ENCODE data around the gene KLF11. TPM values are rescaled to one million over a fixed set of nuclear protein-coding genes. Genes with fewer than 3 reads are reported as not detected.

Gene KLF11
- total RNA-seq, result 3.9 and 7.3 TPM in 2 replicates

DNA sequence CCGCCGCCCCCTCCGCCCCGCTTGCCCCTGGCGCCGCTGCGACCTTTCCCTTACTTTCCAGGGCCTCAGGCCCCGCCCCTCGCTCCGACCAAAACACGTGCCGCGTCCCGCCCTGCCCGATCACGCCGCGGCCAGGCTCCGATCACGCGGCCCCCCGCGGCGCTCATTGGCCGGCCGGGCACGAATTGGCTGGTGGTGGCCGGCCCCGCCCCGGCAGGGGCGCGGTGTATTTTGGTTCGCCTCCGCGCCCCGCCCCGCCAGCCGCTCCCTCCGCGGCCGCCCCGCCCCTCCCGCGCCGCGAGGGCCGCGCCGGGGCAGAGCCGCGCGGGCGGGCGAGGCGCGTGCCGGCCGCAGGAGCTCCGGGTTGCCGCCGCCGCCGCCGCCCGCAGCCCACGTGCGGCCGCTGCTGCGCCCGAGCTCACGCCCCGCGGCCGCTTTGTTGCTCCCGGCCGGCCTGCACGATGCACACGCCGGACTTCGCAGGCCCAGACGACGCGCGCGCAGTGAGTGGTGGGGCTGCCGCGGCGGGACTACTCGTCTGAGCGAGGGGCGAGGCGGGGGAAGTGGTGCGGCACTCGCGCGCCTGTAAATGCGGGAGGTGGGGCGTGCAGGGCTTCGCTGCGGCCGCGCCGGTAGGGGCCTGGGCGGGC lies at the start of gene KLF11:
Gene KLF11 (plus strand): TSS at position 295 of the 650 bp plus-strand sequence. CDS start 167 bp downstream, at position 462.
- peak; percentile 91 to 96 for DNase-seq (ENCODE audit: low read depth in 2 of 2)

DNA sequence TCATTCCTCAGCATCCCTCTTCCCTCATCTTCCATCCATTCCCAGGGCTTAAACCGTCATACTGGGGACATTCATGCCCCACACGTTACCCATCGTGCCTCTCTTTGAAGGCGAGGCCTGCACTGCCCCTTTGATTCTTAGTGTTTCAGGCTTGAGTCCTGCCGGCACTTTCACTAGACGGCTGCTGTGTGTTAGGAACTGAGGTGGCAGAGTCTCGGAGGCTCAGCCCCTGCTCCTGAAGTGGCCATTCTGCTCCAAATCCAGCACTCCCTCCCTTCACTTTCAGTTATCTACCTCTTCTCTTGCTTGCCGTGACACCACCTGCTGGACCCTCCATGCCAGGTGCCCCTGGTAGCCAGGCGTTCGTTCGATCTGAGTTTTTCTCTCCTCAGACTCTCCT lies 48.9 kb upstream of the KLF11 start:
- DNase-seq (ENCODE audit: low read depth in 2 of 2), result no peak

DNA sequence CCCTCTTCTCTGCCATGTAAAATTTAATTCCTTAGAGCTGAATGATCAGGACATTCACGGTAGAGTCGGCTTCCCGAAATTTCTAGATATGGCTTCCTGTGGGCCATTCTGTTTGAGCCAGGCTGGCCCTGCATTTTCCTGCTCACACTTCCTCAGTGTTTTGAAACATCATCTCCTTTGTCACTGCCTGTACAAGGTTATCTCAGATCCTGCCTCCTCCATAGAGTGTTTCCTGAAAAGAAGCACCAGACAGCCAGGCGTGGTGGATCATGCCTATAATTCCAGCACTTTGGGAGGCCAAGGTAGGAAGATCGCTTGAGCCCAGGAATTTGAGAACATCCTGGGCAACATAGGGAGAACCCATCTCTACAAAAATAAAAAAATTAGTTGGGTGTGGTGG lies 48.3 kb upstream of the KLF11 start:
- DNase-seq (ENCODE audit: low read depth in 2 of 2), result peak in 1 of 2 donors; percentile 48

DNA sequence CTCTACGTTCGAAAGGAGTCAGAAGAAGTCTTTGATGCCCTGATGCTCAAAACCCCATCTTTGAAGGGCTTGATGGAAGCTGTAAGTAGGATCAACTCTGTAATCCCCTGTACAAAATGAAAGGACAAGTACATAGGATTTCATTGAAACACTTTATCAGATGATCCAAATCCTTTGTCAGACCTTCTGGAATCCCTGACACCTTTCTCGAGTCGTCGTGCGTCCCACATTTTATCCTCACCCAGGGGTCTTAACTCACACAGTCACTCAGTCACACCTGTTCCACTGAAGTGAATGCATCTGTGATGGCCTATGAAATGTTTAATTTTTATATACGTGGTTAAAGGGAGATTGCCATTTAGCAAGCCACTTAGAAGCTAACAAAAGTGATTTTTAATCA lies 47.0 kb upstream of the KLF11 start:
- DNase-seq (ENCODE audit: low read depth in 2 of 2), result no peak

DNA sequence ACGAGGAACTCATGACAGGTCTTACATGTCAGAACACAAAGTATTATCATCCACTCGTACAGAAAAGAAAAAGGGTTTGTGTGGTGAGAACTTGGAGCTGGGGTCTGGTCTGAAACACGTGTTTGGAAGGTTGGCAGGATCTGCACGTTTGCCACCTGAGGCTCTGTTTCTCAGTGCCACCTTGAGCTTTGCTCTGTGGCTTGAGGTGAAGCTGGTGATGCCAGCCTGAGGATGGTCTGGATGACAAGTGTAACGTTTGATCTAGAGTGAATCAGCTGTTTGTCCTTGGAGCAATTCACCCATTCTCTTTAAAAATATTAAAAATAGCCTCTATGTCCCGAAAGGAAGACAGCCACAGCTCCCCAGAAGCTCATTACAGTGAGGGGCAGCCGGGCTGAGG lies 45.4 kb upstream of the KLF11 start:
- DNase-seq (ENCODE audit: low read depth in 2 of 2), result no peak

DNA sequence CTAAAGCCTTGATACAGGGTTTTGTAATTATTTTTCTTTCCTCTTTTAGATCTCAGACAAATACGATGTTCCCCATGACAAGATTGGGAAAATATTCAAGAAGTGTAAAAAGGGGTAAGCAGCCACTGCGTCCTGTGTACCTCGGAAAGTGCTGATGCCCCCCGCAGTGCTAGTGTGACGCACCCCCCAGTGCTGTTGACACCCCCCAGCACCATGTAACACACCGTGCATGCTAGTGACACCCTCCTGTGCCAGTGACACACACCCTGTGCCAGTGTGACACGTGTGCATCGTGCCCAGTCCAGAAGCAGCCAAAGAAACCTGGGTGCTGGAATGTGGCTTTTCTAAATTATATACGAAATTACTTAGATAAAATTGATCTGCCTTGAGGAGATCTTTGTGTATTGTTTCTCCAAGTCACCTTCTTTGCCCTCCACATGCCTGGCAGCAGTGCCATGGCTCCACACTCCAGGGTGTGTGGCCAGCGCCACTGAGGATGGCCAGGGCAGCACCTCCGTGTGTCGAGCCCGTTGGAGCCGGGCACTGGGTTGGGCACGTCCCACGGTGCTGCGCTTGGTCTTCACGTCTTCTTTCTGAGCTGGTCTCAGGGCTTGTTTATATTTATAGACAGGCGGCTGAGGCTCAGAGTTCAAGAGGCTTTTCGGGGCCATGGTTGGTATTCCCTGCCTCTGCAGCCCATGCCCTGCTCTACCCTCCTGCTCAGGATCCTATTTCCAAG lies 44.3 kb upstream of the KLF11 start:
- DNase-seq (ENCODE audit: low read depth in 2 of 2), result no peak

DNA sequence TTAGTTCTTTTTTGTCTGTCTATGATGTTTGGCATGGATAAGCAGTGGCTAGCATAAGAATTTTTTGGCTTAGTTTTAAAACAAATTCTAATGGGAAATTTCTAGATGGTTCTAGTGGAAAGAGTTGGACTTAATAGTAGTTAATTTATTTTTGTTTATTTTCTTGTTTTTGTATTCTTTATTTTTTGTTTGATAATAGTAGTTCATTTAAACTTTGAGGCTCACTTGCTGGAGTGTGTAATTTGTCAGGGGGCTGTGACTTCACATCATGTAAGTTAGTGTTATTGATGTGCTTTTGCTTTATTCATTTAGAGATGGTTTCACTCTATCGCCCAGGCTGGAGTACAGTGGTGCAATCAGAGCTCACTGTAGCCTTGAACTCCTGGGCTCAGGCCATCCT lies 43.7 kb upstream of the KLF11 start:
- no peak for DNase-seq (ENCODE audit: low read depth in 2 of 2)

DNA sequence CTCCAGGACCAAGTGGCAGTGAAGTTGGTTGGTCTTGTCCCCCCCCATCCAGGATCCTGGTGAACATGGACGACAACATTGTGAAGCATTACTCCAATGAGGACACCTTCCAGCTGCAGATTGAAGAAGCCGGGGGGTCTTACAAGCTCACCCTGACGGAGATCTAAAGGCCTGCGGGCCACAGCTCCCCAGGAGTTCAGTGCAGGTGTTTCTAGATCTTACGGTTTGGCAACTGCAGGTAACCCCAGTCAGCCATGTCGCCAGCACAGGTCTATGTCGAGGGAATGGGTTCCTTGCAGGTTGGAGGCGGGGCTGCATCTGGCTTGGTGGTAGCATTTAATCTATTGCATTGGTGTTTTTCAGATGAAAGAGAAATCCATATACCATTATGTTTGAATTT lies 42.8 kb upstream of the KLF11 start:
- no peak for DNase-seq (ENCODE audit: low read depth in 2 of 2)

DNA sequence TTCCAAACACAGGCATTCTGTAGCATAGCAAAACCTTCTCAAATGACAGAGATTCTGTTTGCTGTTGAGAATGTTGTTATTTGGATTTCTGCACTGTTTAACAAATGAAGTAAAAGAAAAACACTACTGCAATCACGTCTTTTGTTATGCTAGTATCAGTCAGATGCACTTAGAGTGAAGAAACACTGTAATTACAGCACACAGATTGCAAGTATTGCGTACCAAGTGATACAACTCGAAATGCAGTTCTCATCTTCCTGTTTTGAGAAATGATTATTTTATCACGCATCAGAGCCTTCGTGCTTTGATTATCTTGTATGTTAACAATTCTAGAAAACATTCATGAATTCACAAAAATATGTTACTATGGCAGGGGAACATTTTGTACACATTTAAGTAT lies 41.8 kb upstream of the KLF11 start:
- DNase-seq (ENCODE audit: low read depth in 2 of 2), result no peak

DNA sequence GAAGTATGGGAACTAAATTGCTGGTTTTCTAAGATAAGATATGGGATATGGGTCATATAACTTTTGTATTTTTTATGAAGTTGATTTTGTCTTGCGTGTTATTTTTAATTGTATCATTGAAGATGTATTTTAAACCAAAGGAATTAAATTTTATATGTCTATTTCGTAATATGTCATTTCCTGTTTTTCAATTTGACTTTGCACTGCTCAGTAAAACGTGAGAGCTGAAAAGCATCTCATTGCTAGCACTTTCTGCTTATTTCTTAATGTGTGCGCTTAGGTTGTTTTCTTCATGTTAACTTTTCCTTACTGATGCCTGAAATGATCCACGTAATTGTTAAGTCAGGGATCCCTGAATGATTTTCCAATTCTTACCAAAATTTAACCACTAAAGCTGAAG lies 41.2 kb upstream of the KLF11 start:
- no peak for DNase-seq (ENCODE audit: low read depth in 2 of 2)

DNA sequence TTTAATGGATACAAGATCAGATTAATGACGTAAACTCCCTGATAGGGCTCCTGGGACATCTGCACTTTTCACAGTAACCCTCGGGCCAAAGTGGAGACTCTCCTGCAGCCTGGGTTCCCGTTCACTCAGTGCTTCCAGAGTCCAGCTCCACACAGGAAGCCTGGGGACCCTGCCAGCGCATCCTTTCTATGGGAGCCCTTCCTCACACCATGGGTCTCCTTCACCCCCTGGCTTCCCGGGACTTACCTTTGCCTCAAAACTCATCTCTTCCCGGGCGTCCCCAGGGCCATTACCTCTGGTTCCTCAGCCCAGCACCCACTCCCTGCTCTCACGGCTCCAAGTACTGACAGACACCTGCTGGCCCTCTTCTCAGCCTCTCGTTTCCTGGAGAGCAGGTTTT lies 40.7 kb upstream of the KLF11 start:
- DNase-seq (ENCODE audit: low read depth in 2 of 2), result no peak

DNA sequence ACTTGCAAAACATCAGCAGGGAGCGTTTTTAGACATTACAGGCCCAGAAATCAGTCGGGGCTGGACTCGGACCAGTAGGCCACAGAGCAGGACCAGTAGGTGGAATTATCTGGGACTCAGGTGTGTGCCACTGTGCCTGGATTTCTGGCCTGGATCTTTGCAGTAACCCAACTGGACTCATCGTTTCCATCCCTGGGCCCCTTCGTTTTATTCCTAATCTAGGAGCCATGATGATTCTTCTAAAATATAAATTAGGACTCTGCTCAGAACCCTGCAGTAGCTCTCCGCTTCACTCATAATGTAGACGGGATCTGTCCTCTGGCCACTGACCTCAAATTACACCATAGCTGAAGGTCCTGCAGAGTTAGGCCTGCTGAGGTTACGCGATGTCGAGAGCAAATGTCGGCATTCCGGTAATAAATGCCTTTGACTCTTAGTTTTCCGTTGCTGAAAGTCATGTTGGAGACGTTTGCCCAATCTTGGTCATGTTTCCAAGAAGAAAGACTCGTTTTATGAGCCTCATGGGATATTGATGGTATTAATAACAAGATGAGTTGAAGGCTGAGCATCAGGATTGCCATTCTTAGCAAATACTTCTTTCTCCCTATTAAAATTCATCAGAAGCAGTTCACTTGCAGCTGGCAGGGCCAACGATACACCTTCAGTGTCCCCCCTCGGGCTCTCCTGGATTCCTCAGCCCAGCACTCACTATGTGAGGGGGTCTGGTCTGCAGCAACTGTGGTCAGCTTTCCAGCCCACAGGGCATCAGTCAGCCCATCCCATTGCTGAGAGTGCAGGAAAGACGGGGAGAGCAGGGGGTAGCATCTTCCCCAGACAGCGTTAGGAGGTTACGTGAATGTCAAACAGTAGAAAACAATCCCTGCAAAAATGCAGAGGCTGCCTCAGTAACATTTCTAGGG lies 39.9 kb upstream of the KLF11 start:
- DNase-seq (ENCODE audit: low read depth in 2 of 2), result no peak

DNA sequence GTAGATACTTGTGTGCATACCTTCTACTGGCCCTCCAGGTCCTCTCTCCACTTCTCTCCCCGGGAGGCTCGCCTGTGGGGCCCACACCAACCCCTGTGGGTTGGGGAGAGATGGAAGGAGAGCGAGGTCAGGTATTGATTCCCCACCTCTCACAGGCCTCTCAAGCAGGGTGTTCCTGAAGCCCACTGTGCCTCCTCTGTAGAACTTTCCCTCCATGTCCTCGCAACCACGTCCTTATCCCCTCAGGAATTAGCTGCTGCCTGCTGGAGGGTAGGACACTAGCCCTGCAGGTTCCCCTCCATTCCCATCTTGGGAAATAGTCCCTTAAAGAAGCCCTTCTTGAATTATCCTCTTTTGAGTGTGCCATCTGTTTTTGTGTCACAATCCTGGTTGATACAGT lies 38.9 kb upstream of the KLF11 start:
- no peak for DNase-seq (ENCODE audit: low read depth in 2 of 2)

DNA sequence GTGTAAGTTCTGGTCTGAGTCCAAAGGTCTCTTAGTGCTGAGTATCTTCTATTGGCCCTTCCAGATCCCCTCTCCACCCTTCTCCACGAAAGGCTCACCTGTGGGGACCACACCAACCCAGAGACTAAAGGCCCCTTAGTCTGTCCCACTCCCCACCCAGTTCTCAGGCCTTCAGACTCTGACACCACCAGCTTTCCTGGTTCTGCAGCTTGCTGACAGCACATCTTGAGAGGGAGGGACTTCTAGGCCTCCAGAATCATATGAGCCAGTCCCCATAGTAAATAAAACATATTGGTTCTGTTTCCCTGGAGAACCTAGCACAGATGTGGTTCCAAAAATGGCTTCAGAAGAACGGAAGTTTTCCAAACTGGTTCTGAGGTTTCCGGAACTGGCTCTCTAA lies 38.5 kb upstream of the KLF11 start:
- no peak for DNase-seq (ENCODE audit: low read depth in 2 of 2)

DNA sequence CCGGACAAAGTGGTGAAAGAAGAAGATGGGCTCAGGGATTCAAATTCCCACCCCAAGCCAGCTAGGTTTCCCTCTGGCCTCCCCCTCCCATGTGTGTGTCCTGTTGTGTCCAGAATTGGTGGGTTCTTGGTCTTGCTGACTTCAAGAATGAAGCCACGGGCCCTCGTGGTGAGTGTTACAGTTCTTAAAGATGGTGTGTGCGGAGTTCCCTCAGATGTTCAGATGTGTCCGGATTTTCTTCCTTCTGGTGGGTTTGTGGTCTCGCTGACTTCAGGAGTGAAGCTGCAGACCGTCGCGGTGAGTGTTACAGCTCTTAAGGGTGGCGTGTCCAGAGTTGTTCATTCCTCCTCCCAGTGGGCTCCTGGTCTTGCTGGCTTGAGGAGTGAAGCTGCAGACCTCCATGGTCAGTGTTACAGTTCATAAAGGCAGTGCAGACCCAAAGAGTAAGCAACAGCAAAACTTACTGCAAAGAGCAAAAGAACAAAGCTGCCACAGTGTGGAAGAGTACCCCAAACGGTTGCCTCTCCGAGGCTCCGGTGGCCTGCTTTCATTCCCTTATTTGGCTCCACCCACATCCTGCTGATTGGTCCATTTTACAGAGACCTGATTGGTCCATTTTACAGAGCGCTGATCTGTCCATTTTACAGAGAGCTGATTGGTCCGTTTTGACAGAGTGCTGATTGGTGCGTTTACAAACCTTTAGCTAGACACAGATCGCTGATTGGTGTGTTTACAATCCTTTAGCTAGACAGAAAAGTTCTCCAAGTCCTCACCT lies 37.7 kb upstream of the KLF11 start:
- DNase-seq (ENCODE audit: low read depth in 2 of 2), result no peak

DNA sequence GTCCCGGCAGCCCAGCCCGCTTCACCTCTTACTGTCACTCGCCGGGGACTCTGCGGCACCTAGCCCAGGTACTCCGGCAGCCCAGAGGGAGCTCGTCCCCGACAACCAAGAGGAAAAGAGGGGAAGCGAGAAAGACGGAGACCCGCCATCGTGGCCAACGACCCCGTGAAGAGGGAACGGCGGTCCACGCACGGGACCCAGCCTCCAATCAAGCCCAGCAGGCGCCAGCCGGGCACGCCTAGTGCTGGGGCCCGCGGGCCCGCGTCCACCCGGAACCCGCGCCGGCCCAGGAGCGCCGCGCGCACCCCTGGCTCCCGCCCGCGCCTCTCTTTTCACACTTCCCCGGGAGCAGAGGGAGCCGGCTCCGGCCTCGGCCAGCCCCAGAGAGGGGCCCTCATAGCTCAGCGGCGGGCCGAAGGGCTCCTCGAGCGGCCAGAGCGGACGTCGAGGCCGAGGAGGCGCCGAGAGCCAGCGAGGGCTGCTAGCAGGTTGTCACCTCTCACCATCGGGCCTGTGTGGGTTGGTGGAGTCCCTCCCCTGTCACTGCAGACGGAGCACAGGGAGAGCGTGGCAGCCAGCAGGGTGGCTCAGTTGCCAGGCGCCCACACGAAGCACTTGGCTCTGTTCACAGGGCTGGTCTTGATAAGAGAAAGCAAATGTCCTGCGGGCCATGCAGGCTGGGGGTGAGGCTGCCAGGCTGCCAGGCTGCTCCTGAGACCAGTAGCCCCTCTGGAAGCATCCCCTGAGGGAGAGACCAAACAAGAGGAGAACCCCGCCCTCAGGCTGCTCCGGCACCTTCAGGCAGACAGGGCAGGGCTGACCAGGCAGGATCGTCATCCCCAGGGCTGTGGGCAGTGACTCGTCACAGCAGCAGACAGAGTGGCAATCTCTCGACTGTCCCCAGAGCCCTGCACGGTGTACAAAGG lies 36.9 kb upstream of the KLF11 start:
- peak in 1 of 2 donors; percentile 31 for DNase-seq (ENCODE audit: low read depth in 2 of 2)

DNA sequence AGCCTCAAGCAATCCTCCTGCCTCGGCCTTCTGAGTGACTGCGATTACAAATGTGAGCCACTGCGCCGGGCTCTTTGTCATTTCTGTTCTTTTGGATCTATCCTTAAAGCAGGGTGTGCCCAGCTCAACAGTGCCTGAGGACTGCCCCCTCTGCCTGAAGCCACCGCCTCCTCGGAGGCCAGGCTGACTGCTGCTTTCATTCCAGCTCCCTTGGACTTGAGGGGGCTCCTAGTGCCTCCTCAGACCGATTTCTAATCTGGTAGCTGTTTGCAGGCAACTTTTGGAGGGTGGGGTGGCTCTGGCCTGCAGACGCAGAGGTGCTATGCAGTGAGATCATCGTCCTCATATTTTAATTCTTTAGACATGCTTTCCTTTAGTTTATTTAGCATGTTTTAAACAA lies 35.9 kb upstream of the KLF11 start:
- no peak for DNase-seq (ENCODE audit: low read depth in 2 of 2)

DNA sequence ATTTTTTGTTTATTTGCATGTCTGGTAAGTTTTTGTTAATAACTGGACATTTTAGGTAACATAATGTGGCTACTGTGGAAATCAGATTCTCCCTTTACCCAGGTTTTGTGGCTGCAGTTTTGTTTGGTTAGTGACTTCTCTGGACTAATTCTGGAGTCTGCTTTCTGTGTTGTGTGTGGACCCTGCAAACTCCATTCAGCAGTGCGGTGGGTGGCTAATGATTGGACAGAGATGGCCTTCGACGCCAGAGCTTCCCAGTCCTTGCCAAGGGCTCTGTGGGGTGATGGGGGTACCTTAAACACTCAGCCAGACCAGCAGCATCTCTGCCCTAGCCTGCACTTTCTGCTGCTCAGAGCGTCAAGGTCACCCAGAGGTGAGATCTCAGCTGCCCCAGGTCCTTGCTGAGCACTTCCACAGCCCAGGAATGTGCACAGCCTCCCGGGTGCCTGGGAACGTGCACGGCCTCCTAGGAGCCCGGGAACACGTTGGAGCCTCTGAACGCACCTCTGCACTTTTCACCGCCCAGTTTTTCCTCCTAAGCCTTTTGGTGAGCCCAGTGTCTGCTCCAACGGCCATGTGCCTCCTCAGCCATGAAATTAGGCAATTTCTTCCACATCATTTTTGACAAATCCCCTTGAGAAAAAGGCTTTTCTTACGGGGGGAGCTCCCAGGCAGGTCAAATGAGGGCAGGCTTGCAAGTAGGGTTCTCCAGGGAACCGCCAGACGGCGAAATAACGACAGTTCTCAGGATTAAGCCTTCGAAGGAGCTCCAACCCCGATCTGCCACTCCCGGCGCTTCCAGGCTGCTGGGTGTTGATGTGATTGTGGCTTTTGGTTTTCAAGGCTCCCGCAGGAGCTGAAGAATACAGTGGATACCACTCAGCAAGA lies 35.2 kb upstream of the KLF11 start:
- no peak for DNase-seq (ENCODE audit: low read depth in 2 of 2)

DNA sequence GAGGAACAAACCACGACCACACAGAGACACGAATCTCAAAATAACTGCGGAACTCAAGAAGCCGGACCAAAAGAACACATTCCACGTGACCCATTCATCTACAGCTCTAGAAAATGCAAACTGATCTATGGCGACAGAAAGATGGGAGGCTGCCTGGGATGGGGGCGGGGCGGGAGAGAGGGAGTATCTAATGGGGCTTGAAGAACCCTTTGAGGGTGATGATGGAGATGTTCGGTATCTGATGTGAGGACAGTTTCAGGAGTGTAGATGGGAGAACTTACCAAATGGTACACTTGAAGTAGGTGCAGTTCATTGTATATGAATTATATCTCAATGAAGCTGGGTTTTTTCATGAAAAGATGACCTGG lies 34.6 kb upstream of the KLF11 start:
- DNase-seq (ENCODE audit: low read depth in 2 of 2), result no peak

All from lung microvascular endothelial cell (primary cell).